Fibroblast of lung (primary cell): Measurements from ENCODE around the gene PBX1. TPM values are rescaled to one million over a fixed set of nuclear protein-coding genes. Genes with fewer than 3 reads are reported as not detected.
A peak's percentile ranks its signal among the peaks of the same experiment; 100 is the strongest.

ENCODE experiments used
- DNase-seq, 2 donors: peaks; one replicate each; pipeline versions ENCODE4 v3.0.0 to v3.0.0-alpha.2; 2010; ENCODE audit warnings: low read depth in 2 of 2
- H2AFZ ChIP-seq: 2 replicates; pipeline ENCODE4 v1.5.1; 2012; ENCODE audit warnings: low read length, control low read depth, inconsistent platforms
- H3K27ac ChIP-seq: 2 replicates; pipeline ENCODE4 v1.5.1; 2011; ENCODE audit warnings: low read length, control low read depth; ENCODE audit not compliant: insufficient read depth
- H3K27me3 ChIP-seq: 2 replicates; pipeline ENCODE4 v1.5.1; 2011; ENCODE audit warnings: mild to moderate bottlenecking, low read length; ENCODE audit not compliant: control insufficient read depth, insufficient read depth
- H3K36me3 ChIP-seq: 2 replicates; pipeline ENCODE4 v1.5.1; 2011; ENCODE audit warnings: low read length; ENCODE audit not compliant: control insufficient read depth, insufficient read depth
- H3K4me1 ChIP-seq: 2 replicates; pipeline ENCODE4 v1.5.1; 2011; ENCODE audit warnings: low read length; ENCODE audit not compliant: control insufficient read depth, insufficient read depth; ENCODE audit errors: extremely low read depth
- H3K4me2 ChIP-seq: 2 replicates; pipeline ENCODE4 v1.5.1; 2011; ENCODE audit warnings: low read length, control low read depth; ENCODE audit not compliant: insufficient read depth; ENCODE audit errors: extremely low read depth
- H3K4me3 ChIP-seq, 4 experiments: fragments of 200-600 bp in 1 of 4; sonication (generic) in 1 of 4; replicated peaks in 1 of 4; 2 replicates each; pipeline ENCODE4 v1.5.1; 2011 to 2016; ENCODE audit warnings: low read length in 4 of 4, low read depth in 3 of 4, mild to moderate bottlenecking in 3 of 4, control low read depth in 2 of 4, inconsistent platforms in 1 of 4, mixed read lengths in 1 of 4; ENCODE audit not compliant: insufficient read depth in 1 of 4; ENCODE audit errors: control extremely low read depth in 1 of 4
- H3K79me2 ChIP-seq: 2 replicates; pipeline ENCODE4 v1.5.1; 2012; ENCODE audit warnings: mild to moderate bottlenecking, low read length, inconsistent platforms; ENCODE audit not compliant: control insufficient read depth, insufficient read depth
- H3K9ac ChIP-seq: 2 replicates; pipeline ENCODE4 v1.5.1; 2011; ENCODE audit warnings: mild to moderate bottlenecking, low read length, control low read depth; ENCODE audit not compliant: insufficient read depth
- H3K9me3 ChIP-seq: 2 replicates; pipeline ENCODE4 v1.5.1; 2012; ENCODE audit warnings: low read depth, low read length; ENCODE audit not compliant: control insufficient read depth, insufficient read depth
- H4K20me1 ChIP-seq: 2 replicates; pipeline ENCODE4 v1.5.1; 2011; ENCODE audit warnings: low read length; ENCODE audit not compliant: control insufficient read depth, insufficient read depth; ENCODE audit errors: extremely low read depth
- EZH2 ChIP-seq: IDR thresholded peaks from 2 replicates; pipeline ENCODE4 v1.5.1; 2012; ENCODE audit warnings: low read length, control low read depth, mild to moderate bottlenecking; ENCODE audit errors: missing control alignments
- polyA plus RNA-seq, 2 donors: library from polyadenylated mRNA; depleted of rRNA in 1 of 2; stranded (reverse) in 1 of 2; unstranded in 1 of 2; fragments of >200 nt; gene quantifications; 2 replicates each; pipeline ENCODE4 v1.2.1, GENCODE V29; 2011 to 2012; ENCODE audit warnings: missing spikeins in 1 of 2
- total RNA-seq: library from RNA; depleted of rRNA; stranded (reverse); fragments of >200 nt; gene quantifications from 2 replicates; pipeline ENCODE4 v1.2.1, GENCODE V29; 2014
- TF ChIP-seq, protein P1 (sequence below), 2 donors: IDR thresholded peaks in 1 of 2; conservative IDR thresholded peaks in 1 of 2; 1 replicate in 1 of 2; 2 replicates in 1 of 2; pipeline ENCODE4 v1.5.1; 2011 to 2012; ENCODE audit warnings: low read length in 2 of 2, control low read depth in 1 of 2, inconsistent platforms in 1 of 2, low read depth in 1 of 2, mild to moderate bottlenecking in 1 of 2

The PBX1 gene
- total and polyA plus RNA-seq, 2 donors (not counting 1 experiment from before 2014, with no cell fraction given): 43.1 to 46.7 TPM

DNA sequence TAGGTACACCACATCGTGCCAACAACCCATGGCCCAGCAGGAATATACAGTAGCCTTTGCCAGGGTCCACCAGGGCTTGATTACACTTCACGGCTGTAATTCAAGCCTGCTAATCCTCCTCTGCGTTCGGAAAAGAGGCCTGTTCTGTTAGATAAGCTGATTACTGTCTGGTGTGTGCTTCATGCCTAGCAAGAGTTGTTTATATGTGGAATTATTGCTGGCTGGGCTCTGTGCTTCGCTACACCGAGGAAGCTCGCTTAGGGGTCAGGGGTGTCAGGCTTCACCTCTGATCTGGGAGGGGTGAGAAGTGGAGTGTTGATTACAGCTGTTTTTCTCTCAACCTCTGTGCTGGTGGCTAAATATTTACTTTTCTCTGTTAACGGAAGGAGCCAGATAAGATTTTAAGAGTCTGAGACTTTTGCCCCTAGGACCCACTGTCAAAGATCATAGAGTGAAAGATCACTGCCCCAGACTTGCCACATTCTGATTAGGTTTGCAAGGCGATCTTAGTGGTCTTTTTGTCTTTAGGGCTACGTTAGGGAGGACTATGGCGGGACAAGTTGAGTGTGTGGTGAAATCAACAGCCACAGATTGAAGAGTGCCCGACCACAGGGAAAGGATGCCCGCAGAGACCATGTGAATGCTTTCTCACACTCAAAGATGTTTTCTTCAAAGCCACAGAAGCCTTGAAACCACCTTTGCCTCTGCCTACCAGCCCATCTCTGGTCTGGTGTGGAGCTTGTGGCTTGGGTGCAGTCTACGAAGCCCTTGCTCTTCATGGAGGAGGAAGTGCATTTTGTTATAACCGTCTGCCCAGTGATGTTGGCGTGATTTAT is 216.1 kb downstream of the PBX1 start:
- peak overlapping the region; percentile 0 for H3K27ac ChIP-seq
- H3K4me2 ChIP-seq: peak overlapping the region; percentile 9
- H3K27me3 ChIP-seq: no peaks in the 10 kb centered on the region
- no peak overlapping the region for H3K4me3 ChIP-seq
- H3K9ac ChIP-seq: no peak overlapping the region
- no peaks in the 10 kb centered on the region for H3K9me3 ChIP-seq
- DNase-seq: no peak
- H2AFZ ChIP-seq: no peak overlapping the region
- no peaks in the 10 kb centered on the region for H4K20me1 ChIP-seq
- no peaks in the 10 kb centered on the region for H3K36me3 ChIP-seq
- TF ChIP-seq, protein P1, sequence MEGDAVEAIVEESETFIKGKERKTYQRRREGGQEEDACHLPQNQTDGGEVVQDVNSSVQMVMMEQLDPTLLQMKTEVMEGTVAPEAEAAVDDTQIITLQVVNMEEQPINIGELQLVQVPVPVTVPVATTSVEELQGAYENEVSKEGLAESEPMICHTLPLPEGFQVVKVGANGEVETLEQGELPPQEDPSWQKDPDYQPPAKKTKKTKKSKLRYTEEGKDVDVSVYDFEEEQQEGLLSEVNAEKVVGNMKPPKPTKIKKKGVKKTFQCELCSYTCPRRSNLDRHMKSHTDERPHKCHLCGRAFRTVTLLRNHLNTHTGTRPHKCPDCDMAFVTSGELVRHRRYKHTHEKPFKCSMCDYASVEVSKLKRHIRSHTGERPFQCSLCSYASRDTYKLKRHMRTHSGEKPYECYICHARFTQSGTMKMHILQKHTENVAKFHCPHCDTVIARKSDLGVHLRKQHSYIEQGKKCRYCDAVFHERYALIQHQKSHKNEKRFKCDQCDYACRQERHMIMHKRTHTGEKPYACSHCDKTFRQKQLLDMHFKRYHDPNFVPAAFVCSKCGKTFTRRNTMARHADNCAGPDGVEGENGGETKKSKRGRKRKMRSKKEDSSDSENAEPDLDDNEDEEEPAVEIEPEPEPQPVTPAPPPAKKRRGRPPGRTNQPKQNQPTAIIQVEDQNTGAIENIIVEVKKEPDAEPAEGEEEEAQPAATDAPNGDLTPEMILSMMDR (conservative IDR thresholded peaks at IDR 0.05 in 1 of 2, IDR thresholded peaks at IDR 0.05 in 1 of 2; ENCODE audit: low read depth in 1 of 2, low read length in 2 of 2): no peak
- no peak for TF ChIP-seq EZH2
- peaks cover 34% of the 10 kb centered on the region for H3K4me1 ChIP-seq
- H3K79me2 ChIP-seq: no peaks in the 10 kb centered on the region

DNA sequence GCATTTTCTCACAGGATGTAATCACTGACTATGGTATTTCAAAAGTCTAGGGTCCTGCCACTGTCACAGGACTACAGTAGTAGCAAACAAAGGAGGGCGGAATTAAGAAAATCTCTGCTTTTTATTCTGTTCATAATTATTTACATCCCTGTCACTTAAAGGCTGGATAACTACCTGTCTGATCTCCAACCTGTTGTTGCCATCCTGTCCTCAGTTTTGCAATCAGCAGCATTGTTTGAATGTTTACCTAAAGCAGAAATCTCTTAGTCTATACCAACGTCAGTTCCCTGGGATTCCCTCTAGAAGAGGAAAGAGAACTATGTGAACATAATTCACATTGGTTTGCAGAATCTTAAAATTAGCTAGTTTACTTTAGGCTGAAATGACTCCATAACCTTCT is 218.5 kb downstream of the PBX1 start:
- H2AFZ ChIP-seq: no peak overlapping the region
- DNase-seq: no peak
- H3K4me1 ChIP-seq: peaks cover 35% of the 10 kb centered on the region
- no peaks in the 10 kb centered on the region for H3K9me3 ChIP-seq
- H3K4me2 ChIP-seq: no peak overlapping the region
- H3K79me2 ChIP-seq: no peaks in the 10 kb centered on the region
- TF ChIP-seq, protein P1 (conservative IDR thresholded peaks at IDR 0.05 in 1 of 2, IDR thresholded peaks at IDR 0.05 in 1 of 2; ENCODE audit: low read depth in 1 of 2, low read length in 2 of 2): no peak
- no peak for TF ChIP-seq EZH2
- no peak overlapping the region for H3K27ac ChIP-seq
- H3K27me3 ChIP-seq: no peaks in the 10 kb centered on the region
- no peak overlapping the region for H3K4me3 ChIP-seq
- H4K20me1 ChIP-seq: no peaks in the 10 kb centered on the region
- no peaks in the 10 kb centered on the region for H3K36me3 ChIP-seq
- H3K9ac ChIP-seq: no peak overlapping the region

DNA sequence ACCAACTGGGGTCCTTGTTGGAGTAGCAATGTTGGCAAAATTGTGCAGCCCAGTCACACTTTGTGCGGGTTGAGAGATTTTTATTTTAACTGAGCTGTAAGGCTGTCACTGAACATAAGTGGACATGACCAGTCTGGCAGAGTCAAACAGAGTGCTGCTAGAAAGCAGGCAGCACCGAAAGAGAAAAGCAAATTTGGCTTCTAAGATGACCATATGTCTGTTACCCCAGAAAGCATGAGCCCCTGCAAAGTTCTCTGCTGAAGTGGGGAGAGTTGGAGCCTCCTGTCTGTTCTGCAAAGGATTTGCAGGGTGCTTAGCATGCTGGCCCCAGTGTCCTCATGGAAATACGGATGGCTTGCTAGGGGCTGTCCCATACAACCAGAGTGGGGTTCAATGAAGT is 220.4 kb downstream of the PBX1 start:
- H3K27ac ChIP-seq: peak overlapping the region; percentile 77

More for the DNA sequence above, 220.4 kb downstream of the PBX1 start:
- TF ChIP-seq, protein P1 (conservative IDR thresholded peaks at IDR 0.05 in 1 of 2, IDR thresholded peaks at IDR 0.05 in 1 of 2; ENCODE audit: low read depth in 1 of 2, low read length in 2 of 2): no peak
- TF ChIP-seq EZH2: no peak
- Histone ChIP-seq H3K4me2 (no peak overlapping the region), H3K36me3 (no peaks in the 10 kb centered on the region), H3K79me2 (no peaks in the 10 kb centered on the region), H3K4me3 (no peak overlapping the region), H3K9ac (no peak overlapping the region), H3K4me1 (peaks cover 29% of the 10 kb centered on the region), H3K27me3 (no peaks in the 10 kb centered on the region), H3K9me3 (no peaks in the 10 kb centered on the region), H2AFZ (no peak overlapping the region), H4K20me1 (no peaks in the 10 kb centered on the region)
- DNase-seq: no peak
